HG02763 (cell line): Measurements from ENCODE around the gene HAUS7.
"Not testable (repeated sequence)": the region's sequence is repeated elsewhere in the genome, so short reads cannot be mapped to it uniquely, and the experiment has no call there.

Source experiments
- ATAC-seq: cut with Tn5 transposase; IDR thresholded peaks from one replicate; pipeline ENCODE4 v1.9.1; 2021; ENCODE audit warnings: mild to moderate bottlenecking, moderate library complexity; ENCODE audit not compliant: unreplicated experiment

HAUS7 gene

GRCh38 chrX:153411255-153411987 is 59.0 kb downstream of the HAUS7 start, which contains the start of gene ZFP92:
Gene ZFP92, plus strand, starts transcription at chrX:153411472. Its CDS starts 6,851 bp downstream, at chrX:153418323.
- ATAC-seq: peak; percentile 52

GRCh38 chrX:153410888-153411254 is 59.5 kb downstream of the HAUS7 start:
- no peak for ATAC-seq

GRCh38 chrX:153410373-153410772 is 60.0 kb downstream of the HAUS7 start:
- no peak for ATAC-seq

- no peak for ATAC-seq
Measured at GRCh38 chrX:153409414-153410101, 60.8 kb downstream of the HAUS7 start.

GRCh38 chrX:153408871-153409351 is 61.5 kb downstream of the HAUS7 start:
- no peak for ATAC-seq

GRCh38 chrX:153408221-153408721 is 62.1 kb downstream of the HAUS7 start:
- ATAC-seq: no peak

- ATAC-seq: no peak
Measured at GRCh38 chrX:153407736-153408135, 62.6 kb downstream of the HAUS7 start.

GRCh38 chrX:153406903-153407302 is 63.5 kb downstream of the HAUS7 start:
- no peak for ATAC-seq

- ATAC-seq: no peak
Measured at GRCh38 chrX:153406011-153406410, 64.4 kb downstream of the HAUS7 start.

GRCh38 chrX:153405426-153405825 is 65.0 kb downstream of the HAUS7 start:
- no peak for ATAC-seq

GRCh38 chrX:153404333-153404732 is 66.0 kb downstream of the HAUS7 start:
- not testable (repeated sequence) for ATAC-seq

GRCh38 chrX:153401133-153401764 is 69.1 kb downstream of the HAUS7 start, which contains the start of gene PNMA6E:
Gene PNMA6E, minus strand, starts transcription at chrX:153401350. Its CDS starts 2,501 bp downstream, at chrX:153398849.
- no peak for ATAC-seq

- ATAC-seq: no peak
Measured at GRCh38 chrX:153400146-153401132, 69.9 kb downstream of the HAUS7 start.

GRCh38 chrX:153398275-153398960 is 72.0 kb downstream of the HAUS7 start:
- ATAC-seq: no peak
